ENCODE results near the gene PPP1R3G.

The PPP1R3G gene

GRCh38 chr6:5093231-5094015 is 8.3 kb downstream of the PPP1R3G start:
- Histone ChIP-seq H3K9me3 (ENCODE audit: insufficient read depth, low read depth, low read length) (no peaks in the 10 kb centered on the region), H3K4me2 (ENCODE audit: low read depth, low read length, poor library complexity, severe bottlenecking) (no peak overlapping the region), H2AFZ (ENCODE audit: low read length) (no peak overlapping the region), H3K79me2 (ENCODE audit: insufficient read depth, low read length) (no peaks in the 10 kb centered on the region), H3K9ac (ENCODE audit: low read depth, low read length, poor library complexity, severe bottlenecking) (no peak overlapping the region), H3K4me1 (ENCODE audit: insufficient read depth, low read length, poor library complexity, severe bottlenecking) (peaks cover 15% of the 10 kb centered on the region), H4K20me1 (ENCODE audit: insufficient read depth, low read length, poor library complexity, severe bottlenecking) (no peaks in the 10 kb centered on the region), H3K36me3 (ENCODE audit: insufficient read depth, low read length) (no peaks in the 10 kb centered on the region), H3K9me2 (replicated peaks; ENCODE audit: low read depth, low read length) (no peaks in the 10 kb centered on the region), H3K4me3 (ENCODE audit: low read length, poor library complexity, severe bottlenecking) (no peak overlapping the region), H3F3A (ENCODE audit: low read depth) (no peaks in the 10 kb centered on the region), H3K27me3 (ENCODE audit: insufficient read depth, low read length, poor library complexity, severe bottlenecking) (no peaks in the 10 kb centered on the region)
- no peak for TF ChIP-seq EZH2phosphoT487 (IDR thresholded peaks at IDR 0.05; ENCODE audit: borderline replicate concordance)

- H4K20me1 ChIP-seq (ENCODE audit: insufficient read depth, low read length, poor library complexity, severe bottlenecking) = no peaks in the 10 kb centered on the region
- no peaks in the 10 kb centered on the region for H3K9me3 ChIP-seq (ENCODE audit: insufficient read depth, low read depth, low read length)
- H3K36me3 ChIP-seq (ENCODE audit: insufficient read depth, low read length) = no peaks in the 10 kb centered on the region
- peaks cover 15% of the 10 kb centered on the region for H3K4me1 ChIP-seq (ENCODE audit: insufficient read depth, low read length, poor library complexity, severe bottlenecking)
- no peak overlapping the region for H3K9ac ChIP-seq (ENCODE audit: low read depth, low read length, poor library complexity, severe bottlenecking)
- no peak overlapping the region for H2AFZ ChIP-seq (ENCODE audit: low read length)
- no peaks in the 10 kb centered on the region for H3K79me2 ChIP-seq (ENCODE audit: insufficient read depth, low read length)
- TF ChIP-seq EZH2phosphoT487 (IDR thresholded peaks at IDR 0.05; ENCODE audit: borderline replicate concordance) = no peak
- TF ChIP-seq CTCF (conservative IDR thresholded peaks at IDR 0.05; ENCODE audit: low read length) = no peak
- H3K9me2 ChIP-seq (replicated peaks; ENCODE audit: low read depth, low read length) = no peaks in the 10 kb centered on the region
- no peaks in the 10 kb centered on the region for H3F3A ChIP-seq (ENCODE audit: low read depth)
- H3K27me3 ChIP-seq (ENCODE audit: insufficient read depth, low read length, poor library complexity, severe bottlenecking) = no peaks in the 10 kb centered on the region
- H3K4me3 ChIP-seq (ENCODE audit: low read length, poor library complexity, severe bottlenecking) = no peak overlapping the region
- H3K4me2 ChIP-seq (ENCODE audit: low read depth, low read length, poor library complexity, severe bottlenecking) = no peak overlapping the region
Measured at GRCh38 chr6:5094327-5094726, 9.2 kb downstream of the PPP1R3G start.

- Histone ChIP-seq H3K27me3 (ENCODE audit: insufficient read depth, low read length, poor library complexity, severe bottlenecking) (no peaks in the 10 kb centered on the region), H3K9ac (ENCODE audit: low read depth, low read length, poor library complexity, severe bottlenecking) (no peak overlapping the region), H3K36me3 (ENCODE audit: insufficient read depth, low read length) (no peaks in the 10 kb centered on the region), H3K79me2 (ENCODE audit: insufficient read depth, low read length) (no peaks in the 10 kb centered on the region), H3K4me3 (ENCODE audit: low read length, poor library complexity, severe bottlenecking) (no peak overlapping the region), H3K4me1 (ENCODE audit: insufficient read depth, low read length, poor library complexity, severe bottlenecking) (peaks cover 6% of the 10 kb centered on the region), H3K9me2 (replicated peaks; ENCODE audit: low read depth, low read length) (no peaks in the 10 kb centered on the region), H3K9me3 (ENCODE audit: insufficient read depth, low read depth, low read length) (no peaks in the 10 kb centered on the region), H3K4me2 (ENCODE audit: low read depth, low read length, poor library complexity, severe bottlenecking) (no peak overlapping the region), H4K20me1 (ENCODE audit: insufficient read depth, low read length, poor library complexity, severe bottlenecking) (no peaks in the 10 kb centered on the region), H2AFZ (ENCODE audit: low read length) (no peak overlapping the region), H3F3A (ENCODE audit: low read depth) (no peaks in the 10 kb centered on the region)
- no peak for TF ChIP-seq EZH2phosphoT487 (IDR thresholded peaks at IDR 0.05; ENCODE audit: borderline replicate concordance)
- TF ChIP-seq CTCF (conservative IDR thresholded peaks at IDR 0.05; ENCODE audit: low read length) = no peak
Measured at GRCh38 chr6:5095236-5095635, 10.1 kb downstream of the PPP1R3G start.

- H3K9me2 ChIP-seq (replicated peaks; ENCODE audit: low read depth, low read length) = no peaks in the 10 kb centered on the region
- no peaks in the 10 kb centered on the region for H3K79me2 ChIP-seq (ENCODE audit: insufficient read depth, low read length)
- H3K9ac ChIP-seq (ENCODE audit: low read depth, low read length, poor library complexity, severe bottlenecking) = no peak overlapping the region
- no peak overlapping the region for H3K4me2 ChIP-seq (ENCODE audit: low read depth, low read length, poor library complexity, severe bottlenecking)
- no peak overlapping the region for H3K4me3 ChIP-seq (ENCODE audit: low read length, poor library complexity, severe bottlenecking)
- no peaks in the 10 kb centered on the region for H3K27me3 ChIP-seq (ENCODE audit: insufficient read depth, low read length, poor library complexity, severe bottlenecking)
- TF ChIP-seq CTCF (conservative IDR thresholded peaks at IDR 0.05; ENCODE audit: low read length) = no peak
- no peak for TF ChIP-seq EZH2phosphoT487 (IDR thresholded peaks at IDR 0.05; ENCODE audit: borderline replicate concordance)
- H3F3A ChIP-seq (ENCODE audit: low read depth) = no peaks in the 10 kb centered on the region
- no peaks in the 10 kb centered on the region for H3K36me3 ChIP-seq (ENCODE audit: insufficient read depth, low read length)
- H4K20me1 ChIP-seq (ENCODE audit: insufficient read depth, low read length, poor library complexity, severe bottlenecking) = no peaks in the 10 kb centered on the region
- no peak overlapping the region for H2AFZ ChIP-seq (ENCODE audit: low read length)
- H3K9me3 ChIP-seq (ENCODE audit: insufficient read depth, low read depth, low read length) = no peaks in the 10 kb centered on the region
- H3K4me1 ChIP-seq (ENCODE audit: insufficient read depth, low read length, poor library complexity, severe bottlenecking) = peaks cover 4% of the 10 kb centered on the region
Measured at GRCh38 chr6:5096482-5096881, 11.3 kb downstream of the PPP1R3G start.
